Amygdala (tissue), 56 donors: Measurements from ENCODE around the gene PFN3.

ENCODE experiments used
- DNase-seq, 56 donors: peaks; one replicate each; lab custom pipeline; 2025; lab: John Stamatoyannopoulos, UW

The PFN3 gene, protein sequence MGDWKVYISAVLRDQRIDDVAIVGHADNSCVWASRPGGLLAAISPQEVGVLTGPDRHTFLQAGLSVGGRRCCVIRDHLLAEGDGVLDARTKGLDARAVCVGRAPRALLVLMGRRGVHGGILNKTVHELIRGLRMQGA

DNA sequence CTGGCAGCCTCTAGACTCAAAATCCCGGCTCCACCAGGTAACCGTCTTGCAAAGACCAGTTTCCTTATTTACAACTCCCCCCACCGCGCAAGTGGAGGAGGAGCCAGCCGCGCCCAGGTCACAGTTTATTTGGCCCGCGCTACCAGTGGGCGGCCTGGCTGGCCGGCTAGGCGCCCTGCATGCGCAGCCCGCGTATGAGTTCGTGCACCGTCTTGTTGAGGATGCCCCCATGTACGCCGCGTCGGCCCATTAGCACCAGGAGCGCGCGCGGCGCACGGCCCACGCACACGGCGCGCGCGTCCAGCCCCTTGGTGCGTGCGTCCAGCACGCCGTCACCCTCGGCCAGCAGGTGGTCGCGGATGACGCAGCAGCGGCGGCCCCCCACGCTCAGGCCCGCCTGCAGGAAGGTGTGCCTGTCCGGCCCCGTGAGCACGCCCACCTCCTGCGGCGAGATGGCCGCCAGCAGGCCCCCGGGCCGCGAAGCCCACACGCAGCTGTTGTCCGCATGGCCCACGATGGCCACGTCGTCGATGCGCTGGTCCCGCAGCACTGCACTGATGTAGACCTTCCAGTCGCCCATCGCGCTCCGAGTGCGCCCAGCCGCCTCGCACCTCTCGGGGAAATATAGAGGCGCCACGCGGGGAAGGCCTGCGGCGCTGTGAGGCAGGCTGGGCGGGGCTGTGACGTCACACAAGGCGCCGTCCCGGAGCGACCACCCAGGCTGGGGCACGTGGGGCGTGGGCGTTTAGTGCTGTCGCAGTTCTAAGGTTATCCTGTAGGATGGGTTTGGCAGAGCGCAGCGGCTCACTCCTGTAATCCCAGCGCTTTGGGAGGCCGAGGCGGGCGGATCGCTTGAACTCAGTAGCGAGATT is at the start of gene PFN3:
Gene PFN3 (minus strand): TSS at position 665 of the 872 bp plus-strand sequence. CDS start 85 bp downstream, at position 580.
- peak in 2 of 56 donors; percentile 17 to 27 for DNase-seq

DNA sequence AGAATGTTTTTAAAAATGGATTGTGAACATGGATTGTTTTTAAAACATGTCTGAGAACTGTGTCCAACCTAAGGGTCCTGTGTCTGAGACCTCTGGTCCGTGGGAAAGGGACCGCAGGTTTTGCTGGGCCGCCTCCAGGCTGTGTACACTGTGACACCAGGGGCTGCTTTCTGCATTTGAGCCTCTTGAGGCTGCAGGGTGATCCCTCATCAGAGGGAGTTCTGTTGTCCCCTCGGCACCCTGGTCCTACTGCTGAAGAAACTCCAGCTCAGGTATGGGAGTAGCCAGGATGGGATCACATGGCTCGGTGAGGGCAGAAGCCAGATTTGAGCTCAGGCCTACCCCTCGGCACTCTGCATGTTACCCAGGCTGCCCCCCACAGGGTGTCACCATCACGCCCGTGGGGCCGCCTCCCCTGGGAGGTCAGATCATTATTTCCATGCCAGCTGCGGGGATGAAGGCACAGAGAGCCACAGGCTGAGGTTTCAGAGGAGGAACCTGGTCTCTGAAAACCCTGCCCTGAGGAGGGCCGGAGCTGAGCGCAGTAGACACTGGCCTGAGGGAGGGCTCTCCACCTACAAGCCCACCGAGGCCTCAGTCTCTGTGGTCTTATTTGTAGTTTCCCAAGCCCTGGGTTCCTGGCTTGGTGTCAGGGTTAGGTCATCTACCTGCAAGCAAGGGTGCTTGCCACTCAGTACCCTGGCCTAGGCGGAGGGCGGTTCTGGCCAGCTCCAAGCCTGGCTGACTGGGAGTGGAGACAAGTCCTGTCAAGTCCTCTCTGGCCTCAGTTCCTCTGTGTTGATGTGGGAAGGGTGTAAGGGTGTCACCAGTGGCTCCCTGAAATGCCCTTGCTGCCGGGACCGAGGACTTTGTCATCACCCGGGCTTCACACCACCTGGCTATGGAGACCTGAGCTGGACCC is 48.9 kb upstream of the PFN3 start:
- no peak for DNase-seq

DNA sequence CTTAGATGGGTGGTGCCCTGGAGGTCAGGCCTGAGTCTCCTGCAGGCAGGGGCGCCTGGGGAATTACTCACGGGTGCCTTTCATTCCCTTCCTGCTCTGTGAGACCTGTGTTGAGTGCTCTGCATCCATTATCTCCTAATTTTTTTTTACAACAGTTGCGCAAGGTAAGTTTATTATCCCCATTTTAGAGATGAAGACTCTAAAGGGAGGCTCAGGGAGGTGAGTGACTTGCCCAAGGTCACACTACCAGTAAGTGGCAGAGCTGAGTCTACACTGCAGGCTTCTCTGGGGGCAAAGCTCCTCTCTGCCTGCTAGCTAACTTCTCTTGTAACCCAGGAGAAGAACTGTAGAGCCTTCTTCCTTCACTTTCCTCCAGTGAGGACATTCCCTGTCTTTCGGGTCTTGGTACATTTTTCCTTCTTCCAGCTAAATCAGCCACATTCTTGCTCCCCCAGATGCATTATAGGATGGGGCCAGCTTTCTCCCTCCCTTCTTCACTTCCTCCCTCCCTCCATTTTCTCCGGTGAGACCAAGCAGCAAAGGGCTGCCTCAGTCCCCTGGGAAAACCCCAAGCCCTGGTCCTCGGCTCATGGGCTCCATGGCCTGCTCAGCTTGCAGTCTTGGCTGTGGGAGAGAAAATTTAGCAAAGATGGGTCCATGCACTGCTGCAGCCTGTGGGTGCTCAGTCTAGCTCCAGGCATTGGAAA is 47.9 kb upstream of the PFN3 start:
- DNase-seq = no peak

DNA sequence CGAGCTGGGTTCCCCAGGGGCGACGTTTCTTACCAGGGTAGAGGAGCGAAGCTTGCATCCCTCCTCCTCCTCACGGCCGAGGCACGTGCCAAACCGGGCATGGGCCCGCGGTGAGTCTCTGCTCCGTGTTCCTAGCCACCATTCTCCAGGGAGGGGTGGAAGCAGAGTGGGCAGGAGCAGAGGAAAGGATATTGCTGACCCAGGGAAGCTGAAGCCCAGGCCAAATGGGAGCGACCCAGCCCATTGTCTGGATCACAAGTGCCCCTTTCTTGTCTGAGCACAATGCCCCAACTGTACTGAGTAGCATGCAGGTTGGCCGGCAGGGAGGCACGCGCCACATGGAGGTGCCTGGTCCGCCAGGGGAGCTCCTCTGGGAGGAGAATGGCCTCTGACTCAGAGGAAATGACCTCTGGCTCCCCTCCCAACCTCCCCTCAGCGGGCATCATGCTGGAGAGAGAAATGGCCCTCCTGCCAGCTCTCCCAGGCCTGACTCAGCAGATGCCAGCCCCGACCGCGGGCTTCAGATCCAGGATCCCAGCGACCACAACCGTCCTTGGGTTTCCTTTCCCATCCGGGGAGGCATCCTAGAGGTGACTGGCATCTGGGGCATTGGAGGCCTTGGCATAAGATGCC is 47.3 kb upstream of the PFN3 start:
- peak in 55 of 56 donors; percentile 35 to 95 (median 82) for DNase-seq

DNA sequence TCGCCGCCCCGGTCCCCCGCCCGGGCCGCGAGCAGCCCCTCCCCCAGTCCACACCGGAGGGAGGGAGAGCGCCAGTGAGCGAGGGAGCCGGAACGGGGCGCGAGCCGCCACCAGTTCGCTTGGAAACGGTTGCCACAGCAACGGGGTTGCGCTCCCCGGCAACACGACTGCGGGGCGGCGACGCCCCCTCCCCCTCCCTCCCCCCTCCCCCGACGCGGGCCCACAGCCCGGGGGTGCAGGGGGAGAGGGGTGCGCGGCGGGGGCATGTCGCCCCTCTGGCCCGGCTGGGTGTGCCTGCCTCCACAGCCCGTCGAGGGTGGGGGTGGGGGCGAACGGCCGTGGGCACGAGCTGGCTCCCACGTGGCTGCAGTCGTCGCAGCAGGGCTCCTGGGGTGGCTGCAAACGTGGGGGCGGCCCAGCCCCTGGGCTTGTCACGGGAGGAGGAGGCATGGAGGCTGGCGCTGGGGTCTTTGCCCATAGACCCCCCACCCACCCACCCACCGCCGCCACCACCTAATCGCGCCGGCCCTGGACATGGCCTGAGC is 46.7 kb upstream of the PFN3 start:
- DNase-seq = peak in 50 of 56 donors; percentile 34 to 84 (median 69)

DNA sequence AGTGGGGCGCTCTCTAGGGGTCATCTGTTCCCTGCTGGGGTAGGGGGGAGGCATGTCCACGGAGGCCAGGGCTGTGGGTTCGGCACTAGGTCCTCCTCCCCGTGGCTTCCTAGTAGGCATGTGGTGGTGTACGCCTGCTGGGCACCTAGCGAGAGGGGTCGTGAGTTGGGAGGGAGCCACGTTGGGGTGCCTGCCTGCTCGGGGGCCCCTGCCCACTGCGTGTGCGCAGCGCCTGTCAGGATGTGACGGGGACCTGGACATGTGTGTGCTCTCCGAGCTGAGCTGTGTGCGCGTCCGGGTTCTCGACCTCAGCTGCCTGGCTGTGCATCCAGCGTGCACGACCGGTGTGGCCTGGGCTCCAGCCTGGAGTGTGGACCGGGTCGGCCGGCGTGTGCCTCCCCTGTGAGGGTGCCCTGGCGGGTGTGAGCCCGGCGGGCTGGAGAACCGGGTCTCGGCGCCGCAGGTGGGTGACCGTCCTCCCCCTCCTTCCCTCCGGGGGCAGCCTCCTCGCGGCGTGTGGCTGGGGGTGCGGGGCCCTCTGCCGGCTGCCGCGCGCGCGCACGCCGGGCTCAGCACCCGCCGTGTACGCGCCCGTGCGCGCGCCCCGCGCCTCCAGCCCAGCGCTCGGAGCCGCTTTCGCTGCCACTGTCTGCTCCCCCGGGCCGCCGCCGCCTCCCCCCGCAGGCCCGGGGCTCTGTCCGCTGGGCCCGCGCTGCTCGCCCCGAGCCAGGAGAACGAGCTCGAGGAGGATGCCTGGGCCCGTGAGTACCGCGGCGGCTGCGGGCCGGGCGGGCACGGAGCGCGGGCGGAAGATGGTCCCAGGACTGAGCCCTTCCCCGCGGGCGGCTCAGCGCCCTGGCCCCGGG is 46.0 kb upstream of the PFN3 start, which contains the start of gene PRR7:
Gene PRR7 (plus strand): TSS at position 615 of the 866 bp plus-strand sequence. CDS start 8,254 bp downstream, outside the sequence.
- peak in 42 of 56 donors; percentile 24 to 83 (median 62) for DNase-seq

DNA sequence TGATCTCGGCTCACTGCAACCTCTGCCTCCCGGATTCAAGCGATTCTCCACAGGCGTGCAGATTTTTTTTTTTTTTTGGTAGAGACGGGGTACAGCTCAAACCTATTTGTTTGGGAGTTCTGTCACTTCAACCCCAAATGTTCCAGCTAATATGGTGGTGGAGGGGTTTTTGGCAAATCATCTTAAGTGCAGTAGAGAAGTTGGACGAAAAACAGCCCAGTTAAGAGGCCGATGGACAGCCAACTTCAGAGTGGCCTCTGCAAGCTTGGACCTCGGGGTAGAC is 45.4 kb upstream of the PFN3 start:
- no peak for DNase-seq

DNA sequence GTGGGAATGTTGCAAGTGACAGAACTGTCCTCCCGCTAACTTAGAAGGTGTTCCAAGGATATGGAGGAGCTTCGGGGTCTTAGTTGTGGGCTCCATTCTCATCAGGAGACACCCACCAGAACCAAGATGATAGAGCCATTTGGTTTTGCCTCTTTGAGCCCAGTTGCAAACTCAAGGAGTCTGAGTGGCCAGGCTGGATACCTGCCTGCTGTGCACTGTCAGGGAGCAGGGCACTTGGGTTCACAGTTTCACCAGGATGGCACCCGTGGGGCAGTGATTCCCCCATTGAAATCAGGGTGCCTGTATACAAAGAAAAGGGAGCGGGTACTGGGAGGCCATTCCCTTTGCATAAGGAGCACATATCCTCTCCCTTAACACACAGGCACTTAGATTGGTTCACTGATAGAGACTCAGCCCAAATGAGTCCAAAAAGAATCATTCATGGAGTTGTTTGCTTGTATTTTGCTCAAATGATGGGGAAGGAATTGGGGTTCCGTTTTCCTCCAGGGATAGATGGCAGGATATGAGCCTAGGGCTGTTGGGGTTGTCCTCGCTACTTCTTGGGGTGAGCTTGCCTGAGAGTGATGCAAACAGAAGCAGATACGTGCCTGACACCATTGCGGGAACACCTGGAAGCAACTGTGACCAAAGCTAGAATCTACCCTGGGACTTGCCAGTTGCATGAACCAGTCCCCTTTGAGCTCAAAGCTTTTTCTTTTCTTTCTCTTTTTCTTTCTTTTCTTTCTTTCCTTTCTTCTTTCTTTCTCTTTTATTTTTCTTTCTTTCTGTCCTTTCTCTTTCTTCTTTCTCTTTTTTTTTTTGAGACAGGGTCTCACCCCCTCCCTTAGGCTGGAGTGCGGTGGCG is 44.8 kb upstream of the PFN3 start:
- no peak for DNase-seq

DNA sequence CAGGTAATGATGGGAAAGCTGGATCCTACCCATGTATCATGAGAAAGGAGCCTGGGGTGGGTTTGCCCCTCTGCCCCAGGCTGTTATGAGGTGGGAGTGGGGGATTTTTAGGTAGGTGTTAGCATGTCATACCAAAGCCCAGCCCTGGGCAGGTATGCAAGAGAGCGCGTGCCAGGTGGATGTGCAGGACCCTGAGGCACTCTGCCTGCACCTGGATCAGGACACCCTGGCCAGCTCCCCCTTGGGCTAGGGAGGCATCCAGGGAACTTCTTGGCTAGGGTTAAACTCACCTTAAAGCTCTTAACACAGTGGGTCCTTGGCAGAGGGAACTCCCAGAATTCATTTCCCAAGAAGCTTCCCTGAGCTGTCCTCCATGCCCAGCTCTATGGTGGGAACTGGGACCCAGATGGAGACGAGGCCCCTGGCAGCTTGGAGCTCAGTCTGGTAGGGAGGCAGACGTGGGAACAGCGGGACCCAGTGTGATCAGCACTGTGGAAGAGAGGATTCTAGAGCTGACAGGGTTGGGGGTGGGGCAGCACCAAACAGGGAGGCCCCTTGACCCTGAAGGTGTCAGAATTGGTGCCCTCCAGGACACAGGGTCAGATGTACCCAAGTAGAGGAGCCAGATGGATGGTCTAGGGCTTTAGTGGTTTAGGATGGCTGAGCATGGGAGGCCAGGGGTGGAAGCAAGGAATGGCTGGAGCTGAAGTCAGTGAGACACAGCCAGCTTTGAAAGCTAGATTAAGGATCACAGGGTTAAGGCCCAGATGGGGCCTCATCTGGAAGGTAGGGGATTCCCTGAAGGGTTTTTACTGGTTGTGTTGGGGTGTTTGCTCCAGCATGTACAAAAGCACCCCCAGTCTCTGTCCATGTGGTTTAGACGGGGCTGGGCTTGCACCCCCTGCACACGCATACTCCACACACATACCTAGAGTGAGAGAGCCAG is 43.9 kb upstream of the PFN3 start:
- DNase-seq = no peak

DNA sequence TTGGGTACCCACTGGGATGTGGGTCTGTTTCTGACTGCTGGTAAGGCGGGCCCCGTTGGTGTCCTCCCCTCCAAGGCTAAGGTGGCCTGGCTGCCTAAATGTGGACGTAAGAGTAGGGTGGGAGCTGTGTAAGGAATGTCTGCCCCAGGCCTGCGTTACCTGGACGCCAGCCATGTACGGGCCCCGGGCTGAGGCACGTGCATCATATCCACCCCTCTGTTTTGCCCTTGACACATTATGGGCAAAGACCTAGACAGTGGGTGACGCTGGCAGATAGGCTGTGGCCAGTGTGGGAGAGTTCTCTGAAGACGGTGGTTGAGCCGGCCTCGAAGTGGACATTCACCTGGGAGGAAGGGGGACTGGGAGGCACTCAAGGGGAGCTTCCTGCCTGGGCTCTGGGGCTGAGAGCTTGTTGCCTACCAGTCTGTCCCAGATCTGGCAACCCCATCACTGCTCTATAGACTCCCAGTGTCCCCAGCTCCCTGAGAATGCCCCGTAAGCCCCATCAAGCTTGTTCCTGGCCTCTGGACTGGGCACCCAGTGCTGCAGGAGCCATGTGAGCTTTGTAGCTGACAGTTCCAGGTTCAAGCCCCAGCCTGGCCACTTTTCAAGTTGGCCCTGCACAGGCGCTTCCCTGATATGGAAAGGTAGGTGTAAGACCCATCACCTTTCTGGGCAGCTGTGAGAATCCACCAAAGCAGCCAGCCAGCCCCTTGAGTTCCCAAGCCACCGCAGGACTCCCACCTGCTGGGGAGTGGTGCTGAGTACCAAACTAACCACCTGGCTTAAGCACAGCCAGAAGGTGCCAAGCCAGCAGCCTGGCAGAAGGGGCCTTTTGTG is 42.9 kb upstream of the PFN3 start:
- no peak for DNase-seq

DNA sequence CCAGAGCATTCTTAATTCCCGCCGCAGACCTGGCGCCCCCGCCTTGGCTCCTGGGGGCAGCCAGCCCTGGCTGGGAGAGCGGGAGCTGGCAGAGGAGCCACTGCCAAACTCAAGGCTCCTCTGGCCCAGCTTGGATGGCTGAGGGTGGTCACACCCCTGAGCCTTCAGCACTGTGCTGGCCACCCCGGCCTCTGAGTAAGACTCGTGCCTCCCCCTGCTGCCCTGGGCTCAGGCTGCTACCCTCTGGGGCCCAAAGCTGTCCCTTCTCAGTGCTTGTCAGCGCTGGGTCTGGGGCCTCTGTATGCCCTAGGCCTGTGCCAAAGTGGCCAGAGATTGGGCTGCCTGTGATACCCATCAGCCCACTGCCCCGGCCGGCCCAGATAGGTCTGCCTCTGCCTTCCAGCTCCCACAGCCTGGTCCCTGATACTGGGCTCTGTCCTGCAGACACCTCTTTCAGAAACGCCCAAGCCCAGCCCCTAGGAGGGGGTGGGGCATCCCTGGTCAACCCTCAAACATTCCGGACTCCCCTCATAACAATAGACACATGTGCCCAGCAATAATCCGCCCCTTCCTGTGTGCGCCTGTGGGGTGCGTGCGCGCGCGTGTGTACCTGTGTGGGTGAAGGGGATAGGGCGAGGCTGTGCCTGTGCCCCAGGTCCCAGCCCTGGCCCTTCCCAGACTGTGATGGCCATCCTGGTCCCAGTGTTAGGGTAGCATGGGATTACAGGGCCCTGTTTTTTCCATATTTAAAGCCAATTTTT is 41.8 kb upstream of the PFN3 start:
- no peak for DNase-seq

DNA sequence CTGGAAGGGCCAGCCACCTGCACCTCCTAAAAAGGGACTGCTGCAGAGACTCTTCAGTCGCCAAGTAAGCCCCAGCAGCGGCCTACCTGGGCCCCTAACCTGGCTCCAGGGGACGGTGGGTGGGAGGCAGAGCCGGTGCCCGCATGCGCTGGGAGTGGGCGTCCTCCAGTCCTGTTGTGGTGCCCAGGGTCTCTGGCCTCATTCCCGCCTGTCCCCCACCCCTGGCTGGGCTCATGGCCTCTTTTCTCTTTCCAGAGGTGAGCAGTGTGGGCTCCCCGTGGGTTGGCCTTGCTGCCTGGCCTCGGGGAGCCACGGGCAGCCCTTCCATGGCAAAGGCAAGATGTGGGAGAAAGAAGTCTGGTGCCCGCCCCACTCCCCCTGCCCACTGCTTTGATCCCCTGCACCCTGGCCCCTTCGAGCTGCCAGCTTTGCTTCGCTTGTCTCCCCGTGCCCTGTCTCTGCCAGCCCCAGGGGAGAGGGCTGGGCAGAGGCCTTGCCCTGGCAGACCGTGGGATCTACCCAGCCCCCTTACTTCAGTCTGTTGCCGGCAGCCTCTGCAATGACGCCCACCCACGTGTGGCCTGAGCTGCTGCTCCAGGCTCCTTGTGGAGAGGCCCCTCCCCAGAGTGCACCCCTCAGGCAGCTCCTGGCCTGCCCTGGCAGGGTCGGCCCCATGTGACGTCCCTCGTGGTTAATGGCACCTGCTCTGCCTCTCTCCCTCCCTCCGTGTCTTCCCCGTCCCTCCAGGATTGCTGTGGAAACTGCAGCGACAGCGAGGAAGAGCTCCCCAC is 40.7 kb upstream of the PFN3 start:
- no peak for DNase-seq

DNA sequence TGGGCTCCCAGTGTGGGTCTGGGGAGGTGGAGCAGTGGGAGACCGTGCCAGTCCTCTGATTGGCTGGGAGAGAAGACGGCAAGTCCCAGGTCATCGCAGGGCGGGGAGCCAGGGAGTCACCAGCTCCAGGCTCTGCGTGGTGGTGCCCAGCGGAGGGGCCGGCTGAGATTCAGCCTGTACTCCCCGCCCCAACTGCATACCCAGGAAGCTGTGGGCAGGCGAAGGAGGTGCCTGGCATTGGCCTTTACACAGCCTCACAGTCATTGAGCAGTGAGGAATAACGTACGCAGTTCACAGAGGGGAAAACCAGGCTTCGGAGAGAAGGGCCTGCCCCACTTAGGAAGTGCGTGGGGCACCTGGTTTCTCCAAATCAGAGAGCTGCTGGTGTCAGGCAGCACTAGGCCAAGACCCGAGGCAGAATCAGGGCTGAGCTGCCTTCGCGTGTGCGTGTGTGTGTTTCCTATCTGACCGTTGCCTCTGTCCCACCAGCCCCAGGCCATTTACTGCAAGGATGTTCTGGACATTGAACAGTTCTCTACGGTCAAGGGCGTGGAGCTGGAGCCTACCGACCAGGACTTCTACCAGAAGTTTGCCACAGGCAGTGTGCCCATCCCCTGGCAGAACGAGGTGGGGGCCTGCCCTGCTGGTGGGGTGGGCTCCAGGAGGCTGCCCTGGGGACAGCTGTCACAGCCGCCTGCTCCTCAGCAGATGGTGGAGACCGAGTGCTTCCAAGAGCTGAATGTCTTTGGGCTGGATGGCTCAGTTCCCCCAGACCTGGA is 39.9 kb upstream of the PFN3 start:
- DNase-seq = no peak
